Astrocyte (in vitro differentiated cells and primary cell): Measurements from ENCODE around the gene SLC4A9.

Experiments used
- CTCF ChIP-seq: IDR thresholded peaks from 2 replicates; pipeline ENCODE4 v1.5.1; 2011; ENCODE audit warnings: low read depth, mild to moderate bottlenecking, inconsistent platforms, low read length, moderate library complexity; ENCODE audit not compliant: insufficient read depth
- EZH2 ChIP-seq: IDR thresholded peaks from 2 replicates; pipeline ENCODE4 v1.6.1; 2012; ENCODE audit warnings: mild to moderate bottlenecking, low read length, inconsistent platforms; ENCODE audit not compliant: insufficient read depth

GRCh38 chr5:140336388-140336787 is 23.6 kb upstream of the SLC4A9 start:
- no peak for TF ChIP-seq CTCF
- TF ChIP-seq EZH2: no peak
